ENCODE data around the gene OMP.

Gene OMP

DNA sequence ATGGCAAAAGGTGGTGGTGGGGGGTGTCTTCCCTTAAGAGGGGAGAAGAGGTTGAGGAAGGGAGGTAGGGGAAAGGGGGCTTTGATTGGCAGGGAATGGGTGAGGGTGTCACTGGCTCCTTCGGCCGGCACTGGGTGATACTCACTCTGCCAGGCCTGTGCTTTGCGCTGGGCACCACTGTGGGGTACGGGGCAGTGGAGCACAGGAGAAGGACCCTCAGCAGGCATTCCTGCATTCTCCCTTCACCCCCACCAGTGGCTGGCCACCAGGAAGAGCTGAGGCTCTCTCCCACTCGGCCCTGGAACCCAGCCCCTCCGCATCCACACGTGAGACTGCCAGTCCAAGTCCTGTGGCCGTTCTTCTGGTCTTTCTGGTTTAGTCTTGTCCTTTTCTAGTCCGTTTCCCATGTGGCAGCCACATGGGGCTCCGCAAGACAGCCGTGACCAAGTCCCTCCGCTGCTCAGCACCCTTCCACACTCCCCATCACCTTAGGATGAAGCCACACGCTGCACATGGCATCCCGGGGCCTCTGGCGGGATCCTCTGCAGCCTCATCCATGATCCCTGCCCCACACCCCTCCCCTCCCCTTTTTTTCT is 27.9 kb upstream of the OMP start:
- no peak overlapping the region for H3K4me3 Mint-ChIP-seq
- peaks cover 19% of the 10 kb centered on the region for H3K4me1 Mint-ChIP-seq (ENCODE audit: low read depth)
- peaks cover 9% of the 10 kb centered on the region for H3K9me3 Mint-ChIP-seq (ENCODE audit: low read depth)
- H3K27ac Mint-ChIP-seq, result no peak overlapping the region
- no peaks in the 10 kb centered on the region for H3K27me3 Mint-ChIP-seq
- peaks cover 6% of the 10 kb centered on the region for H3K36me3 Mint-ChIP-seq

DNA sequence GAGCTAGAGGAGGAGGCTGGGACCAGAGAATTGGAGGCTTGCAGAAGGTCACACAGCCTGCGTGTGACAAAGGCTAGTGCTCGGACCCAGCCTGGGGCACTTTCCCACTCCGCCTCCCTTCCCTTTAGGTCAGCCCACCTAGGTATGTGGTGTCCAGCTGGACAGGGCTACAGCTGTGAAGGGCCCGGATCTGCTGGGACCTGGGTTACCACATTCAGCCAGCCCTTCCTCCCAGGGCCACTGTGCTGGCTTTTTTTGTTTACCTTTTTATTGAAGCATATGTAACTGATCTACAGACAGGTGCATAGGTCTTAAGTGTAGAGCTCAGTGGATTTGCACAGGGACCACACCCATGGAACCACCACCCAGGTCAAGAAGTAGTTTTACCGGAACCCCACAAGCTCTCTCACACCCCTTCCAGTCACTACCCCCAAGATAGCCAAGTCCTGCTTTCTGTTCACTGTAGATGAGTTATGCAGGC is 27.2 kb upstream of the OMP start:
- H3K27ac Mint-ChIP-seq, result no peak overlapping the region
- H3K36me3 Mint-ChIP-seq, result peaks cover 6% of the 10 kb centered on the region
- peaks cover 22% of the 10 kb centered on the region for H3K4me1 Mint-ChIP-seq (ENCODE audit: low read depth)
- H3K4me3 Mint-ChIP-seq, result no peak overlapping the region
- no peaks in the 10 kb centered on the region for H3K27me3 Mint-ChIP-seq
- peaks cover 9% of the 10 kb centered on the region for H3K9me3 Mint-ChIP-seq (ENCODE audit: low read depth)

DNA sequence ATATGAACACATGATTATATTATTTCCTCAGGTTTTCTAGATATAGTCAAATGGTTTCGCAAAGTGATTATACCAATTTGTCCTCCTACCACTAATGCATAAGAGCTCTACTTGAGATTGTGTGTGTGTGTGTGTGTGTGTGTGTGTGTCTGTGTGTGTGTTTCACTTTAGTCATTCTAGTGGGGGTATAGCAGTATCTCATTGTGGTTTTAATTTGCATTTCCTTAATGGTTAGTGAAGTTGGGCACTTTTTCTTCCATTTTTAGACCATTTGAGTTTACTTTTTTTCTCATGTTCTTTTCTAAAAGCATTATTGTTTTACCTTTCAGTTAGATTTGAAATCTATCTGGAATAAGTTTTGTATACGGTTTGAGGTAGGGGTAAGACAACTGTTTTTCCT is 23.0 kb upstream of the OMP start:
- H3K36me3 Mint-ChIP-seq, result peaks cover 6% of the 10 kb centered on the region
- H3K4me3 Mint-ChIP-seq, result no peak overlapping the region
- H3K9me3 Mint-ChIP-seq (ENCODE audit: low read depth), result peaks cover 9% of the 10 kb centered on the region
- H3K27ac Mint-ChIP-seq, result no peak overlapping the region
- H3K27me3 Mint-ChIP-seq, result no peaks in the 10 kb centered on the region
- H3K4me1 Mint-ChIP-seq (ENCODE audit: low read depth), result peaks cover 25% of the 10 kb centered on the region

DNA sequence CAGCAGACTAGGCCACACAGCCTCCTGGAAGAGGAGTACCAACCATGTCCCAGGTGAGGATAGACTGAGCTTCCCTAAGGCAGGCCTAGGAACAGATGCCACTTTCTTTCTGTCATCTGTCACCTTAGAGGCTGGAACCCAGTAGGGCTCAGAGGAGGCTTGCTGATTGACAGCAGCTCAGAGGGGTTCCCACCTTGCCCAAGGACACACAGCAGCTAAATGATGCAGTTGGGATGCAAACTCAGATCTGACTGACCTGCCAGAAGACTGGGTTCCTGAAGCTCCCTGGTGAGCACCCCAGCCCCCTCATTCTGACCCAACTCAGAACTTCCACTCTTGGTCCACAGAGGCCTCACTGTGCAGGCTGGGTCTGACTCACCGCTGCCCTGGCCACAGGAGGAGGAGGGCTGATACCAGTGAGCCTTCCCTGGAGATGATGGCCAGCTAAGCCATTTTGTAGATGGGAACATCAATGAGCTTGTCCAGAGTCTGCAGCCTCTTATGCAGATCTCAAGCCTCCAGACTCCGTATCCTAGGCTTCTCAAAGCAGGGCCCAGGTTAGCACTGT is 21.9 kb upstream of the OMP start:
- Mint-ChIP-seq H3K36me3 (peaks cover 6% of the 10 kb centered on the region), H3K9me3 (ENCODE audit: low read depth) (peaks cover 9% of the 10 kb centered on the region), H3K4me1 (ENCODE audit: low read depth) (peaks cover 25% of the 10 kb centered on the region), H3K4me3 (no peak overlapping the region), H3K27ac (no peak overlapping the region), H3K27me3 (no peaks in the 10 kb centered on the region)

GRCh38 chr11:77081381-77081851 is 21.2 kb upstream of the OMP start:
- Mint-ChIP-seq H3K4me1 (ENCODE audit: low read depth) (peaks cover 25% of the 10 kb centered on the region), H3K27ac (no peak overlapping the region), H3K36me3 (peaks cover 6% of the 10 kb centered on the region), H3K9me3 (ENCODE audit: low read depth) (peaks cover 9% of the 10 kb centered on the region), H3K27me3 (no peaks in the 10 kb centered on the region), H3K4me3 (no peak overlapping the region)

- Mint-ChIP-seq H3K4me1 (ENCODE audit: low read depth) (peaks cover 25% of the 10 kb centered on the region), H3K9me3 (ENCODE audit: low read depth) (peaks cover 9% of the 10 kb centered on the region), H3K27ac (peak overlapping the region; percentile 98), H3K27me3 (no peaks in the 10 kb centered on the region), H3K36me3 (peaks cover 6% of the 10 kb centered on the region), H3K4me3 (peak overlapping the region; percentile 81)
These were observed 20.4 kb upstream of the OMP start for GRCh38 chr11:77081976-77082836.

- H3K9me3 Mint-ChIP-seq (ENCODE audit: low read depth), result peaks cover 8% of the 10 kb centered on the region
- H3K27me3 Mint-ChIP-seq, result no peaks in the 10 kb centered on the region
- H3K36me3 Mint-ChIP-seq, result peaks cover 5% of the 10 kb centered on the region
- peak overlapping the region; percentile 98 for H3K27ac Mint-ChIP-seq
- H3K4me1 Mint-ChIP-seq (ENCODE audit: low read depth), result peaks cover 25% of the 10 kb centered on the region
- H3K4me3 Mint-ChIP-seq, result peak overlapping the region; percentile 81
These were observed 19.6 kb upstream of the OMP start for GRCh38 chr11:77082838-77083565.

DNA sequence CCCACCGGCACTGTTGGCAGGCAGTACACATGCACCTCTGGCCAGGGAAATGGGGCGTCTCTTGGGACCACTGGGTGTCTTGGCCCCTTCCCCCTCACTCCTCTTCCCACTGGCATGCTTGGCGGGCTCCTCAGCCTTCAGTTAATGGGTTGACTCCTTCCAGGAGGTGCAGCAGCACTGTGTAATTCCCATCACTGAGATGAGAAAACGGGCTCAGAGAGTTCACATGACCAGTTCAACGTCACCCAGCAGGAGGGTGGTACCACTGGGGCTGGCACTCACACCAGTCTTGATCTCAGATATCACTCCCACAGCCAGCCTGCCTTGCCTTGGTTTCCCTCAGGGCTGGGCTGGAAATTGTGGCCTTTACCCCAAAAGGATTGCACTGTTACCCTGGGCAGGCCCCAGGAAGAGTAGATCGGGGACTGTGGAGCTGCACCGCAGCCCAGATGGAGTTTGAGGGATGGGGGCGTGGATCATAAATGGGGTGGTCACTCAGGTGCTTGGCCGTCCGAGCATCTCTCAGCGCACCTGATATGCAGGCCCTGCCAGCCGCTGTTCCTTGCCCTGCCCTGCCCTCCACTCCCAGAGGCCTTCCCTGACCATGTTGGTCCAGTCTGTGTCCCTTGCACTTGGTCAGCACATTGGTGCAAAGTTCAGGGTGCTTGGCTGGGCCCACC is 18.9 kb upstream of the OMP start:
- H3K4me3 Mint-ChIP-seq, result peak overlapping the region; percentile 30
- peaks cover under 1% of the 10 kb centered on the region for H3K9me3 Mint-ChIP-seq (ENCODE audit: low read depth)
- H3K27me3 Mint-ChIP-seq, result no peaks in the 10 kb centered on the region
- H3K4me1 Mint-ChIP-seq (ENCODE audit: low read depth), result peaks cover 25% of the 10 kb centered on the region
- H3K27ac Mint-ChIP-seq, result peak overlapping the region; percentile 98
- no peaks in the 10 kb centered on the region for H3K36me3 Mint-ChIP-seq

- peaks cover 25% of the 10 kb centered on the region for H3K4me1 Mint-ChIP-seq (ENCODE audit: low read depth)
- no peak overlapping the region for H3K4me3 Mint-ChIP-seq
- H3K36me3 Mint-ChIP-seq, result no peaks in the 10 kb centered on the region
- no peaks in the 10 kb centered on the region for H3K9me3 Mint-ChIP-seq (ENCODE audit: low read depth)
- peak overlapping the region; percentile 61 for H3K27ac Mint-ChIP-seq
- H3K27me3 Mint-ChIP-seq, result no peaks in the 10 kb centered on the region
These were observed 18.0 kb upstream of the OMP start for GRCh38 chr11:77084581-77085191.

DNA sequence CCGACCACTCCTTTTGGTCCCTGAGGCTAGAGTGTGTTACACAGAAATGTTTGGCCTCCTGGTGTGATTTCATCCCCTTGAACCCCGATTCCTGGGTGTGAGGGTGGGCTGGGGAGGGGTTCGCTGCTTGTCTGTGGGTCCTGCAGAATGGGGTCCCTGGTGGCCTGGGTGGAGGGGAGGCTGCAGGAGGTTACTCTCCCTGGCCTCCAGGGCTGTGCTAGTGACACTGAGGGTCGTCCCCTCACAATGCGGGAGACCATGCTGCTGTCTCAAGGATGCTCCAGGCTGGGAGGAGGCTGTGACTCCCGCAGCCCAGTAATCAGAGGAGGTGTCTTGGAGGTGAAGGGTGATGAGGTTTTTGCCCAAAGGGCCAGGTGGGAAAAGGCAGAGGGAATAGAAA is 17.0 kb upstream of the OMP start:
- Mint-ChIP-seq H3K4me1 (ENCODE audit: low read depth) (peaks cover 22% of the 10 kb centered on the region), H3K9me3 (ENCODE audit: low read depth) (no peaks in the 10 kb centered on the region), H3K4me3 (no peak overlapping the region), H3K27ac (no peak overlapping the region), H3K27me3 (no peaks in the 10 kb centered on the region), H3K36me3 (no peaks in the 10 kb centered on the region)

- no peaks in the 10 kb centered on the region for H3K27me3 Mint-ChIP-seq
- H3K27ac Mint-ChIP-seq, result no peak overlapping the region
- H3K4me3 Mint-ChIP-seq, result no peak overlapping the region
- H3K36me3 Mint-ChIP-seq, result no peaks in the 10 kb centered on the region
- peaks cover 21% of the 10 kb centered on the region for H3K4me1 Mint-ChIP-seq (ENCODE audit: low read depth)
- H3K9me3 Mint-ChIP-seq (ENCODE audit: low read depth), result no peaks in the 10 kb centered on the region
These were observed 15.8 kb upstream of the OMP start for GRCh38 chr11:77086521-77087472.

- Mint-ChIP-seq H3K4me1 (ENCODE audit: low read depth) (peaks cover 12% of the 10 kb centered on the region), H3K9me3 (ENCODE audit: low read depth) (no peaks in the 10 kb centered on the region), H3K4me3 (no peak overlapping the region), H3K36me3 (no peaks in the 10 kb centered on the region), H3K27ac (peak overlapping the region; percentile 24), H3K27me3 (no peaks in the 10 kb centered on the region)
These were observed 14.9 kb upstream of the OMP start for GRCh38 chr11:77087723-77088225.

Data from activated naive CD8-positive, alpha-beta T cell (primary cell).